Endothelial cell of umbilical vein (primary cell): ENCODE measurements around the gene TRMT61B. TPM values are rescaled to one million over a fixed set of nuclear protein-coding genes. Genes with fewer than 3 reads are reported as not detected.

Experiments
- BruUV-seq: library from RNA; stranded (reverse); fragments of 400-500 nt; replicated peaks from 2 replicates; lab custom pipeline; 2021; lab: Mats Ljungman, UMichigan
- CTCF ChIA-PET: fragments of 300-600, 350-600 bp; sonication (Branson Sonifier 250); formaldehyde crosslinking; loops from one replicate; lab custom pipeline; 2021; ENCODE audit warnings: antibody characterized with exemption, inconsistent platforms; lab: Charles Lee
- POLR2A ChIA-PET: fragments of 300-600, 350-600 bp; sonication (Branson Sonifier 250); formaldehyde crosslinking; loops from one replicate; lab custom pipeline; 2021; ENCODE audit warnings: antibody characterized with exemption, inconsistent platforms; lab: Charles Lee
- DNase-seq: peaks from one replicate; pipeline ENCODE4 v3.0.0-alpha.2; 2011; ENCODE audit warnings: low read depth, low spot score
- FAIRE-seq: peaks from 2 replicates; lab custom pipeline; 2011; peaks lifted over from hg19 to GRCh38; lab: Jason Lieb, UNC
- H2AFZ ChIP-seq: 2 replicates; pipeline ENCODE4 v1.6.0; 2012; ENCODE audit warnings: low read depth, low read length, control low read depth, inconsistent platforms
- H3K27ac ChIP-seq: 2 replicates; pipeline ENCODE4 v1.5.1; 2011; ENCODE audit warnings: low read depth, mild to moderate bottlenecking, control low read depth, low read length, moderate library complexity; ENCODE audit not compliant: insufficient read depth
- H3K27me3 ChIP-seq, 2 experiments: 2 replicates each; pipeline versions ENCODE4 v1.6.0 to v1.6.1; 2011; ENCODE audit warnings: low read length in 2 of 2, mixed read lengths in 1 of 2; ENCODE audit not compliant: control insufficient read depth in 2 of 2, insufficient read depth in 2 of 2
- H3K36me3 ChIP-seq, 2 experiments: 2 replicates in 1 of 2; 3 replicates in 1 of 2; pipeline ENCODE4 v1.5.1; 2011; ENCODE audit warnings: low read length in 2 of 2, mild to moderate bottlenecking in 1 of 2, moderate library complexity in 1 of 2; ENCODE audit not compliant: control insufficient read depth in 2 of 2, insufficient read depth in 2 of 2; ENCODE audit errors: extremely low read depth in 1 of 2
- H3K4me1 ChIP-seq: 3 replicates; pipeline ENCODE4 v1.5.1; 2011; ENCODE audit warnings: mild to moderate bottlenecking, low read length; ENCODE audit not compliant: control insufficient read depth, insufficient read depth; ENCODE audit errors: extremely low read depth
- H3K4me2 ChIP-seq: 2 replicates; pipeline ENCODE4 v1.6.1; 2011; ENCODE audit warnings: low read length, control low read depth, mixed read lengths; ENCODE audit not compliant: insufficient read depth
- H3K4me3 ChIP-seq, 3 experiments: fragments of 200-600 bp in 1 of 3; sonication (generic), shearing (Covaris generic) in 1 of 3; replicated peaks in 1 of 3; 2 replicates each; pipeline ENCODE4 v1.5.1; 2011 to 2016; ENCODE audit warnings: control low read depth in 3 of 3, low read length in 3 of 3, mild to moderate bottlenecking in 2 of 3, inconsistent platforms in 1 of 3, low read depth in 1 of 3, moderate library complexity in 1 of 3; ENCODE audit not compliant: insufficient read depth in 1 of 3
- H3K79me2 ChIP-seq: 2 replicates; pipeline ENCODE4 v1.6.0; 2012; ENCODE audit warnings: low read length, inconsistent platforms; ENCODE audit not compliant: control insufficient read depth, insufficient read depth
- H3K9ac ChIP-seq: replicated peaks from 2 replicates; pipeline ENCODE3; 2011; ENCODE audit warnings: low read length, control low read depth; ENCODE audit not compliant: insufficient read depth; ENCODE audit errors: extremely low read depth
- H3K9me1 ChIP-seq: replicated peaks from 3 replicates; pipeline ENCODE4 v1.6.0; 2011; ENCODE audit warnings: mild to moderate bottlenecking, low read length; ENCODE audit not compliant: control insufficient read depth, insufficient read depth; ENCODE audit errors: extremely low read depth
- H3K9me3 ChIP-seq: replicated peaks from 2 replicates; pipeline ENCODE4 v1.5.1; 2012; ENCODE audit warnings: low read length, inconsistent platforms; ENCODE audit not compliant: control insufficient read depth, insufficient read depth
- H4K20me1 ChIP-seq: replicated peaks from 2 replicates; pipeline ENCODE3; 2011; ENCODE audit warnings: mild to moderate bottlenecking, low read length; ENCODE audit not compliant: control insufficient read depth, insufficient read depth; ENCODE audit errors: extremely low read depth
- EZH2 ChIP-seq: IDR thresholded peaks from 2 replicates; pipeline ENCODE4 v1.6.1; 2012; ENCODE audit warnings: borderline replicate concordance, low read depth, mild to moderate bottlenecking, moderate library complexity, low read length, inconsistent platforms; ENCODE audit not compliant: severe bottlenecking
- FOS ChIP-seq: IDR thresholded peaks from 2 replicates; pipeline ENCODE4 v1.6.1; 2011; ENCODE audit warnings: mild to moderate bottlenecking, low read length, moderate library complexity, borderline replicate concordance; ENCODE audit not compliant: insufficient read depth
- GATA2 ChIP-seq: IDR thresholded peaks from 2 replicates; pipeline ENCODE4 v1.7.0; 2011; ENCODE audit warnings: low read depth, mild to moderate bottlenecking, moderate library complexity, mixed read lengths, low read length; ENCODE audit not compliant: insufficient read length, insufficient read depth
- JUN ChIP-seq: IDR thresholded peaks from 2 replicates; pipeline ENCODE4 v1.6.1; 2011; ENCODE audit warnings: borderline replicate concordance, low read depth; ENCODE audit not compliant: insufficient read length, insufficient read depth
- MYC ChIP-seq: IDR thresholded peaks from one replicate; pipeline ENCODE4 v1.6.1; 2011; ENCODE audit warnings: mild to moderate bottlenecking, low read depth, low read length
- POLR2A ChIP-seq: IDR thresholded peaks from 2 replicates; pipeline ENCODE4 v1.6.1; 2012; ENCODE audit warnings: low read depth, mild to moderate bottlenecking, control low read depth, low read length
- POLR2AphosphoS5 ChIP-seq: IDR thresholded peaks from 2 replicates; pipeline ENCODE4 v1.6.1; 2012; ENCODE audit warnings: low read depth, mild to moderate bottlenecking, control low read depth, low read length, moderate library complexity; ENCODE audit not compliant: insufficient read depth
- dilution Hi-C: fragments of 300-500 bp; cut with MboI; formaldehyde crosslinking; loops from one replicate; pipeline ENCODE4 v1.15.0; 2019; ENCODE audit warnings: low sequenced_read_pairs; ENCODE audit not compliant: extremely low pct_ligation_motif_present
- intact Hi-C: fragments of 100-400 bp; cut with micrococcal nuclease; formaldehyde crosslinking; loops from one replicate; pipeline ENCODE4 v1.10.0; 2022
- polyA plus RNA-seq, 4 experiments: library from polyadenylated mRNA; depleted of rRNA in 3 of 4; stranded (reverse) in 3 of 4; unstranded in 1 of 4; fragments of >200 nt; gene quantifications; 2 replicates each; pipeline versions ENCODE4 v1.2.1 to v1.2.3, GENCODE V29; 2011 to 2012; ENCODE audit warnings: missing spikeins in 1 of 4
- total RNA-seq: library from RNA; stranded (reverse); gene quantifications from 2 replicates; pipeline ENCODE4 v1.2.3, GENCODE V29; 2021
- TF ChIP-seq, protein P1 (sequence below): IDR thresholded peaks from 2 replicates; pipeline ENCODE4 v1.6.1; 2011; ENCODE audit not compliant: insufficient read depth, insufficient read length
- TF ChIP-seq, protein P2 (sequence below), 2 donors: IDR thresholded peaks; 1 replicate in 1 of 2; 2 replicates in 1 of 2; pipeline ENCODE4 v1.5.1; 2011; ENCODE audit warnings: low read length in 2 of 2, mild to moderate bottlenecking in 2 of 2, moderate library complexity in 2 of 2, control low read depth in 1 of 2, inconsistent platforms in 1 of 2, low read depth in 1 of 2; ENCODE audit not compliant: insufficient read depth in 1 of 2; ENCODE audit errors: extremely low read depth in 1 of 2

TRMT61B gene
- total and polyA plus RNA-seq, 2 donors (not counting 3 experiments of a cell fraction or from before 2014, with no cell fraction given), result 4.6 to 13.6 TPM

DNA sequence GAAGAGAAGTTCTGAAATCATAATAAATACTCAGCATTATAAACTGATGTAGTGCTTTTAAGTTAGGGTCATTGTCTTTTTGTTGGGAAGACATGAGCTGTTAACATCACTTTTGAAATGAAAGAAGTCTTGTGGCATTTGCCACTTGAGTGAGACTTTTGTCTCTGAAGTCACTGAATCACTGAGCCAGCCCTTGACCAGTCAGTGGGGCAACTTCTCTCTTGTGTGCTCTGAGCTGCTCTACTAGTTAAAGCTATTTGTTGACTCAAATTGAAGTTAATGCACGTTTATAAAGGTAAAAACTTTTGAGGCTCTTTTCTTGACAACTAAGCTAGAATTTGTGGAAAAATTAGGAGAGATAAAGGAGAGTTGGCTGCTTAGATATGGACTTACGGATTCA is 31.1 kb upstream of the TRMT61B start:
- no peak overlapping the region for H2AFZ ChIP-seq
- dilution Hi-C loops (no loop called here), intact Hi-C loops (no loop called here)
- BruUV-seq, result no TSS peak
- no peak overlapping the region for H3K4me2 ChIP-seq
- H3K9me1 ChIP-seq, result no peaks in the 10 kb centered on the region
- peaks cover 29% of the 10 kb centered on the region for H4K20me1 ChIP-seq
- H3K9ac ChIP-seq, result no peak overlapping the region
- no peaks in the 10 kb centered on the region for H3K27me3 ChIP-seq
- no peak for TF ChIP-seq POLR2A
- TF ChIP-seq MYC, result no peak
- no peak for TF ChIP-seq POLR2AphosphoS5
- no peak for TF ChIP-seq JUN
- no peak for TF ChIP-seq FOS
- no peak for TF ChIP-seq GATA2
- no peak for TF ChIP-seq EZH2
- TF ChIP-seq, protein P1, sequence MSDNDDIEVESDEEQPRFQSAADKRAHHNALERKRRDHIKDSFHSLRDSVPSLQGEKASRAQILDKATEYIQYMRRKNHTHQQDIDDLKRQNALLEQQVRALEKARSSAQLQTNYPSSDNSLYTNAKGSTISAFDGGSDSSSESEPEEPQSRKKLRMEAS, result no peak
- TF ChIP-seq, protein P2, sequence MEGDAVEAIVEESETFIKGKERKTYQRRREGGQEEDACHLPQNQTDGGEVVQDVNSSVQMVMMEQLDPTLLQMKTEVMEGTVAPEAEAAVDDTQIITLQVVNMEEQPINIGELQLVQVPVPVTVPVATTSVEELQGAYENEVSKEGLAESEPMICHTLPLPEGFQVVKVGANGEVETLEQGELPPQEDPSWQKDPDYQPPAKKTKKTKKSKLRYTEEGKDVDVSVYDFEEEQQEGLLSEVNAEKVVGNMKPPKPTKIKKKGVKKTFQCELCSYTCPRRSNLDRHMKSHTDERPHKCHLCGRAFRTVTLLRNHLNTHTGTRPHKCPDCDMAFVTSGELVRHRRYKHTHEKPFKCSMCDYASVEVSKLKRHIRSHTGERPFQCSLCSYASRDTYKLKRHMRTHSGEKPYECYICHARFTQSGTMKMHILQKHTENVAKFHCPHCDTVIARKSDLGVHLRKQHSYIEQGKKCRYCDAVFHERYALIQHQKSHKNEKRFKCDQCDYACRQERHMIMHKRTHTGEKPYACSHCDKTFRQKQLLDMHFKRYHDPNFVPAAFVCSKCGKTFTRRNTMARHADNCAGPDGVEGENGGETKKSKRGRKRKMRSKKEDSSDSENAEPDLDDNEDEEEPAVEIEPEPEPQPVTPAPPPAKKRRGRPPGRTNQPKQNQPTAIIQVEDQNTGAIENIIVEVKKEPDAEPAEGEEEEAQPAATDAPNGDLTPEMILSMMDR (IDR thresholded peaks at IDR 0.05; ENCODE audit: extremely low read depth in 1 of 2, insufficient read depth in 1 of 2, low read depth in 1 of 2, low read length in 2 of 2), result no peak
- CTCF ChIA-PET, result interaction anchor here (0.7 to 1.5 kb wide), 3 partner anchors 9 to 21 kb away, joined by 3 to 4 read pairs (median 3); no protein-coding TSS in a partner anchor
- peaks cover 99% of the 10 kb centered on the region for H3K79me2 ChIP-seq
- POLR2A ChIA-PET, result no interaction called here
- FAIRE-seq, result no peak
- no peaks in the 10 kb centered on the region for H3K9me3 ChIP-seq
- H3K36me3 ChIP-seq, result peaks cover 8 to 25% of the 10 kb centered on the region in 2 experiments
- H3K4me3 ChIP-seq, result no peak overlapping the region
- DNase-seq, result no peak
- H3K4me1 ChIP-seq, result peaks cover 21% of the 10 kb centered on the region
- H3K27ac ChIP-seq, result no peak overlapping the region
